SK-N-SH treated with all-trans-retinoic acid at 6 μM for 48 hours (cell line): Measurements from ENCODE around the gene TMEM181.

Experiments used
- CSDC2 ChIP-seq: fragments of 250-450 bp; sonication (Bioruptor Pico); IDR thresholded peaks from 2 replicates; pipeline ENCODE4 v1.5.0; 2020; ENCODE audit warnings: mild to moderate bottlenecking, moderate library complexity
- GLIS3 ChIP-seq: fragments of 250-450 bp; sonication (Bioruptor Pico); IDR thresholded peaks from 2 replicates; pipeline ENCODE4 v1.5.0; 2020; ENCODE audit warnings: mild to moderate bottlenecking, moderate library complexity
- ISL1 ChIP-seq: fragments of 250-450 bp; sonication (Bioruptor Pico); IDR thresholded peaks from 2 replicates; pipeline ENCODE4 v2.1.2; 2022; ENCODE audit warnings: mild to moderate bottlenecking, moderate library complexity
- TCF4 ChIP-seq: fragments of 250-450 bp; sonication (Bioruptor Pico); IDR thresholded peaks from 2 replicates; pipeline ENCODE4 v1.8.0; 2021; ENCODE audit warnings: mild to moderate bottlenecking, moderate library complexity, borderline replicate concordance
- ZNF70 ChIP-seq: fragments of 450-650 bp; formaldehyde crosslinking; IDR thresholded peaks from 2 replicates; pipeline ENCODE4 v1.5.0; 2020; ENCODE audit warnings: mild to moderate bottlenecking, moderate library complexity
- TF ChIP-seq, protein P1 (sequence below): fragments of 250-450 bp; sonication (Bioruptor Pico); IDR thresholded peaks from 2 replicates; pipeline ENCODE4 v1.8.0; 2021; ENCODE audit warnings: low read depth, mild to moderate bottlenecking, moderate library complexity, borderline replicate concordance
- TF ChIP-seq, protein P2 (sequence below): fragments of 250-450 bp; sonication (Bioruptor Pico); IDR thresholded peaks from 2 replicates; pipeline ENCODE4 v1.5.1; 2020; ENCODE audit warnings: low read depth, mild to moderate bottlenecking, moderate library complexity
- TF ChIP-seq, protein P3 (sequence below): fragments of 250-450 bp; sonication (Bioruptor Pico); IDR thresholded peaks from 2 replicates; pipeline ENCODE4 v1.8.0; 2020; ENCODE audit warnings: mild to moderate bottlenecking, moderate library complexity, borderline replicate concordance

DNA sequence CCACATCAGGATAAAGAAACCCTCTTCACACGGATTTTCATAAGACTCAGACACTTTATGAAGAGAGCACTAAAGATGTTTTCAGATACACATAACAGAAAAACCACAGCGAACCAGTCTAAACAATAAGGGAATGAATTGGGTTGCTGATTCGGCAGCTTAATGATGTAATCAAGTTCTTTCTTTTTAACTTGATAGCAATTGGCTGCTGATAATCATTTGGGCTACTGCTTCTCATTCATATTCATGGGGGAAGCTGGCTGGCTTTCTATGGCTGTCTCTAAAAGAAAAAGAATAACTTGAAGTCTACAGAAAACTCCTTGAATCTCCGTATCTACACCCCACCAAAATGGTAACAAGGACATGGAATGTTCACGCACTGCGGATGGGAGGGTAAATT lies 20.0 kb upstream of the TMEM181 start:
- TF ChIP-seq CSDC2 (CRISPR knock-in tag) (no peak), ISL1 (CRISPR knock-in tag) (no peak), TCF4 (CRISPR knock-in tag) (no peak), GLIS3 (CRISPR knock-in tag) (no peak), ZNF70 (no peak)
- TF ChIP-seq, protein P1, sequence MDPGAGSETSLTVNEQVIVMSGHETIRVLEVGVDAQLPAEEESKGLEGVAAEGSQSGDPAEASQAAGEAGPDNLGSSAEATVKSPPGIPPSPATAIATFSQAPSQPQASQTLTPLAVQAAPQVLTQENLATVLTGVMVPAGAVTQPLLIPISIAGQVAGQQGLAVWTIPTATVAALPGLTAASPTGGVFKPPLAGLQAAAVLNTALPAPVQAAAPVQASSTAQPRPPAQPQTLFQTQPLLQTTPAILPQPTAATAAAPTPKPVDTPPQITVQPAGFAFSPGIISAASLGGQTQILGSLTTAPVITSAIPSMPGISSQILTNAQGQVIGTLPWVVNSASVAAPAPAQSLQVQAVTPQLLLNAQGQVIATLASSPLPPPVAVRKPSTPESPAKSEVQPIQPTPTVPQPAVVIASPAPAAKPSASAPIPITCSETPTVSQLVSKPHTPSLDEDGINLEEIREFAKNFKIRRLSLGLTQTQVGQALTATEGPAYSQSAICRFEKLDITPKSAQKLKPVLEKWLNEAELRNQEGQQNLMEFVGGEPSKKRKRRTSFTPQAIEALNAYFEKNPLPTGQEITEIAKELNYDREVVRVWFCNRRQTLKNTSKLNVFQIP (CRISPR knock-in tag) = no peak
- TF ChIP-seq, protein P2, sequence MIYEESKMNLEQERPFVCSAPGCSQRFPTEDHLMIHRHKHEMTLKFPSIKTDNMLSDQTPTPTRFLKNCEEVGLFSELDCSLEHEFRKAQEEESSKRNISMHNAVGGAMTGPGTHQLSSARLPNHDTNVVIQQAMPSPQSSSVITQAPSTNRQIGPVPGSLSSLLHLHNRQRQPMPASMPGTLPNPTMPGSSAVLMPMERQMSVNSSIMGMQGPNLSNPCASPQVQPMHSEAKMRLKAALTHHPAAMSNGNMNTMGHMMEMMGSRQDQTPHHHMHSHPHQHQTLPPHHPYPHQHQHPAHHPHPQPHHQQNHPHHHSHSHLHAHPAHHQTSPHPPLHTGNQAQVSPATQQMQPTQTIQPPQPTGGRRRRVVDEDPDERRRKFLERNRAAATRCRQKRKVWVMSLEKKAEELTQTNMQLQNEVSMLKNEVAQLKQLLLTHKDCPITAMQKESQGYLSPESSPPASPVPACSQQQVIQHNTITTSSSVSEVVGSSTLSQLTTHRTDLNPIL (CRISPR knock-in tag) = no peak
- TF ChIP-seq, protein P3, sequence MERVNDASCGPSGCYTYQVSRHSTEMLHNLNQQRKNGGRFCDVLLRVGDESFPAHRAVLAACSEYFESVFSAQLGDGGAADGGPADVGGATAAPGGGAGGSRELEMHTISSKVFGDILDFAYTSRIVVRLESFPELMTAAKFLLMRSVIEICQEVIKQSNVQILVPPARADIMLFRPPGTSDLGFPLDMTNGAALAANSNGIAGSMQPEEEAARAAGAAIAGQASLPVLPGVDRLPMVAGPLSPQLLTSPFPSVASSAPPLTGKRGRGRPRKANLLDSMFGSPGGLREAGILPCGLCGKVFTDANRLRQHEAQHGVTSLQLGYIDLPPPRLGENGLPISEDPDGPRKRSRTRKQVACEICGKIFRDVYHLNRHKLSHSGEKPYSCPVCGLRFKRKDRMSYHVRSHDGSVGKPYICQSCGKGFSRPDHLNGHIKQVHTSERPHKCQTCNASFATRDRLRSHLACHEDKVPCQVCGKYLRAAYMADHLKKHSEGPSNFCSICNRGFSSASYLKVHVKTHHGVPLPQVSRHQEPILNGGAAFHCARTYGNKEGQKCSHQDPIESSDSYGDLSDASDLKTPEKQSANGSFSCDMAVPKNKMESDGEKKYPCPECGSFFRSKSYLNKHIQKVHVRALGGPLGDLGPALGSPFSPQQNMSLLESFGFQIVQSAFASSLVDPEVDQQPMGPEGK (CRISPR knock-in tag) = no peak
